Effector CD8-positive, alpha-beta T cell (primary cell): ENCODE results near the gene SGCA.
A peak's percentile ranks its signal among the peaks of the same experiment; 100 is the strongest.

Experiments used
- DNase-seq: peaks from one replicate; lab custom pipeline; 2025; lab: John Stamatoyannopoulos, UW
- total RNA-seq, 4 experiments: gene quantifications; one replicate each; lab custom pipeline; 2026; lab: John Stamatoyannopoulos, UW

Gene SGCA
- 0 reads per million in 4 experiments for total RNA-seq

GRCh38 chr17:50165867-50166517, at the start of gene SGCA:
TSS of gene SGCA (plus strand) at chr17:50166005. CDS start at chr17:50166041, 36 bp downstream.
- no peak for DNase-seq

GRCh38 chr17:50117202-50118051, 48.4 kb upstream of the SGCA start:
- DNase-seq: peak; percentile 41

GRCh38 chr17:50118076-50118827, 47.6 kb upstream of the SGCA start:
- no peak for DNase-seq

GRCh38 chr17:50118828-50119218, 47.0 kb upstream of the SGCA start:
- no peak for DNase-seq

- no peak for DNase-seq
These were observed 45.1 kb upstream of the SGCA start for GRCh38 chr17:50120475-50121253.

GRCh38 chr17:50122945-50123344, 42.9 kb upstream of the SGCA start:
- DNase-seq: no peak

GRCh38 chr17:50123649-50124349, 42.0 kb upstream of the SGCA start:
- DNase-seq: no peak

- DNase-seq: no peak
These were observed 40.3 kb upstream of the SGCA start for GRCh38 chr17:50125420-50125997.

GRCh38 chr17:50127697-50128361, 38.0 kb upstream of the SGCA start:
- no peak for DNase-seq

GRCh38 chr17:50128441-50129352, 37.1 kb upstream of the SGCA start:
- DNase-seq: no peak

GRCh38 chr17:50129353-50129727, 36.5 kb upstream of the SGCA start:
- DNase-seq: no peak

- peak; percentile 17 for DNase-seq
These were observed 35.9 kb upstream of the SGCA start, which contains the start of gene SAMD14 for GRCh38 chr17:50129728-50130558. TSS of gene SAMD14 (minus strand) at chr17:50130160. CDS start at chr17:50124959, 5,201 bp downstream.

GRCh38 chr17:50130559-50131305, 35.1 kb upstream of the SGCA start:
- DNase-seq: no peak

GRCh38 chr17:50132104-50132794, 33.6 kb upstream of the SGCA start:
- no peak for DNase-seq

- DNase-seq: no peak
These were observed 32.6 kb upstream of the SGCA start for GRCh38 chr17:50133028-50133768.

GRCh38 chr17:50133769-50134099, 32.1 kb upstream of the SGCA start:
- no peak for DNase-seq
